ENCODE measurements around the gene CBY2. TPM values are rescaled to one million over a fixed set of nuclear protein-coding genes. Genes with fewer than 3 reads are reported as not detected.

Gene CBY2
- total and polyA plus RNA-seq, 3 donors from 2014 or later = 34.3 to 115 (median 49.1) TPM

DNA sequence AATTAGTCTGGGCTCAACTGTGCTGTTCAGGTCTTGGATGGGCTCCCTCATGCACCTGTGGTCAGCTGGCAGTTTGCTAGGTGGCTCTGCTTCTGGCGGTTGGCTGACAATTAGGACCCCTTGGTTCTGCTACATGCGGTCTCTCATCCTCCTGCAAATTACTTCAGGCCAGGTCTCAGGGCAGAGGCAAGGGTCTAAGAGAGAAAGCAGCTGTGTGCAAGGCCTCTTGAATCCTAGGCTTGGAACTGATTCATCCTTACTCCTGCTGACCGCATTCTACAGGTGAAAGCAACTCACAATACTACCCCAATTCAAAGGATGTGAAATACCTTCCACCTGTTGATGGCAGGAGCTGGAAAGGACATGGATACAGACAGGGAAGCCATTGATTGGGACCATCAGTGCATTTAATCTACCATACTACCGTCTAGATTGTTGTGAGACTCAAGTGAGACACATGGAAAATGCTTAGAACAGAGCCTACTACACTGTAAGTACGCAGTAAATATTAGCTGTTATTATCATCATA is 19.1 kb downstream of the CBY2 start:
- TF ChIP-seq, protein P1, sequence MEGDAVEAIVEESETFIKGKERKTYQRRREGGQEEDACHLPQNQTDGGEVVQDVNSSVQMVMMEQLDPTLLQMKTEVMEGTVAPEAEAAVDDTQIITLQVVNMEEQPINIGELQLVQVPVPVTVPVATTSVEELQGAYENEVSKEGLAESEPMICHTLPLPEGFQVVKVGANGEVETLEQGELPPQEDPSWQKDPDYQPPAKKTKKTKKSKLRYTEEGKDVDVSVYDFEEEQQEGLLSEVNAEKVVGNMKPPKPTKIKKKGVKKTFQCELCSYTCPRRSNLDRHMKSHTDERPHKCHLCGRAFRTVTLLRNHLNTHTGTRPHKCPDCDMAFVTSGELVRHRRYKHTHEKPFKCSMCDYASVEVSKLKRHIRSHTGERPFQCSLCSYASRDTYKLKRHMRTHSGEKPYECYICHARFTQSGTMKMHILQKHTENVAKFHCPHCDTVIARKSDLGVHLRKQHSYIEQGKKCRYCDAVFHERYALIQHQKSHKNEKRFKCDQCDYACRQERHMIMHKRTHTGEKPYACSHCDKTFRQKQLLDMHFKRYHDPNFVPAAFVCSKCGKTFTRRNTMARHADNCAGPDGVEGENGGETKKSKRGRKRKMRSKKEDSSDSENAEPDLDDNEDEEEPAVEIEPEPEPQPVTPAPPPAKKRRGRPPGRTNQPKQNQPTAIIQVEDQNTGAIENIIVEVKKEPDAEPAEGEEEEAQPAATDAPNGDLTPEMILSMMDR (IDR thresholded peaks at IDR 0.05) = no peak
- TF ChIP-seq POLR2A (IDR thresholded peaks at IDR 0.05) = no peak
- Histone ChIP-seq H3K36me3 (ENCODE audit: low read depth, missing control alignments) (no peaks in the 10 kb centered on the region), H3K27ac (no peak overlapping the region), H3K4me1 (no peaks in the 10 kb centered on the region), H3K9me3 (no peaks in the 10 kb centered on the region), H3K27me3 (no peaks in the 10 kb centered on the region), H3K4me3 (no peak overlapping the region)
- no peak for DNase-seq
- intact Hi-C loops (cut with DNase I; ENCODE audit: low total_unique reads) = no loop called here
- 75 to 80% methylated on average over 5 of the region's 5 CpGs for WGBS, 2 donors

DNA sequence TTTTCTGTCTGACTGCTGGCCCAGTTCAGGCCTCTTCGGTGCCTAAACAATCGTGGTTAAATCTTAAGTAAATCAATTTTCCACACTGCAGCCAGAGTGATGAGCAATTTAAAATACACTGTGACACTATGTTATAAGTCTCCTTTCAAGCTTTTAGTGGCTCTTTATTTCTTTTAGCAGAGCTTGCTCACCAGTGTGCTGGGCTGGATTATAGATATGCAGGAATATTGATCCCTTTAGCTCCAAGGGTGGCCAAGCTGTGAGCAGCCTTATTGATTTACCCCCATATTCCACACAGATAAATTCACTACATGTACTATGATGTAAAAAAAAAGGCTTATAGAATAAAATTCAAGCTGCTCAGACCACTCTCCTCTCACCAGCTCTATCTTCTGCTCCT is 21.7 kb downstream of the CBY2 start:
- no peak for DNase-seq
- TF ChIP-seq, protein P1 (IDR thresholded peaks at IDR 0.05) = no peak
- no peak for TF ChIP-seq POLR2A (IDR thresholded peaks at IDR 0.05)
- no peaks in the 10 kb centered on the region for H3K4me1 ChIP-seq
- no peaks in the 10 kb centered on the region for H3K36me3 ChIP-seq (ENCODE audit: low read depth, missing control alignments)
- H3K27ac ChIP-seq = no peak overlapping the region
- no peaks in the 10 kb centered on the region for H3K9me3 ChIP-seq
- intact Hi-C loops (cut with DNase I; ENCODE audit: low total_unique reads) = no loop called here
- H3K4me3 ChIP-seq = no peak overlapping the region
- no peaks in the 10 kb centered on the region for H3K27me3 ChIP-seq
- WGBS, 2 donors = 89 to 90% methylated on average over 2 of the region's 2 CpGs

DNA sequence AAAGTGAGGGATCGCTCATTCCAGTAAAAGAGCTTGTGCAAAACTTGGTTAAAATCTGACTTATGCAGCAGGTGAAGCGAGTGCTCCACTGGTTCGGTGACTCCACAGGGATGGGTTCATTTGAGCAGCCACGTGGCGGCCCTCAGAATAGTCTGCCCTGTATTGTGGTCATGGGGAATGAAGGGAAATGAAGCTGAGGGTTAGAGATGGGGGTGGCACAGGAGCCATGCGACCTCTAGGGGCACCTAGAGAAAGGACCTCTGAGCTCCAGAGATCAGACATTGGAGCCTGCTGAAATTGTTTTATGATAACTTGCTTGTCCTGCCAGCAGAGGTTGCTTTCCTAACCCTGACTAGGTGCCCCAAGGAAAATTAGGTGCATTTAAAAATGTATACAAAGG is 26.6 kb downstream of the CBY2 start:
- TF ChIP-seq, protein P1 (IDR thresholded peaks at IDR 0.05) = peak in 1 of 3 experiments; percentile 30
- no peak for TF ChIP-seq POLR2A (IDR thresholded peaks at IDR 0.05)
- H3K4me1 ChIP-seq = no peaks in the 10 kb centered on the region
- H3K27ac ChIP-seq = no peak overlapping the region
- no peak overlapping the region for H3K4me3 ChIP-seq
- intact Hi-C loops (cut with DNase I; ENCODE audit: low total_unique reads) = no loop called here
- DNase-seq = no peak
- H3K36me3 ChIP-seq (ENCODE audit: low read depth, missing control alignments) = no peaks in the 10 kb centered on the region
- H3K27me3 ChIP-seq = no peaks in the 10 kb centered on the region
- H3K9me3 ChIP-seq = no peaks in the 10 kb centered on the region
- WGBS, 2 donors = 82 to 85% methylated on average over 6 of the region's 6 CpGs

DNA sequence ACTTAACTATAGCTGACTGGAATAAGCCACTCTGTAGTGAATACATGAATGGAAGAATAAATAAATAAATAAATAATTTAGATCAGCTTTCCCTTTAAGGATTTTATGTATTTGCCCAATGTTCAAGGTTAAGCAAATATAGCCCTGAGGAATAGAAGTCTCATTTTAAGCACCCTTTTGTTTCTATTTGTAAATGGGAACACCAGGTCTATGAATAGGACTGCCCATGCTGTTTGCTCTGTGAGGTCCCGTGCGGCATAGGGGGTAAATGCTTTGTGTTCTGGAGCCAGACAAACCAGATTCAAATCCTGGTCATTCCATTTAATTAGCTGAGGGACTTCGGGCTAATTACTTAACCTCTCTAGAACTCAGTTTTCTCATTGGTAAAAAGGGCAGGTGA is 29.3 kb downstream of the CBY2 start:
- no peaks in the 10 kb centered on the region for H3K9me3 ChIP-seq
- no peak for DNase-seq
- H3K4me3 ChIP-seq = no peak overlapping the region
- H3K27ac ChIP-seq = no peak overlapping the region
- TF ChIP-seq, protein P1 (IDR thresholded peaks at IDR 0.05) = no peak
- no peak for TF ChIP-seq POLR2A (IDR thresholded peaks at IDR 0.05)
- no peaks in the 10 kb centered on the region for H3K4me1 ChIP-seq
- 82 to 83% methylated on average over 3 of the region's 3 CpGs for WGBS, 2 donors
- intact Hi-C loops (cut with DNase I; ENCODE audit: low total_unique reads) = no loop called here
- H3K27me3 ChIP-seq = no peaks in the 10 kb centered on the region
- no peaks in the 10 kb centered on the region for H3K36me3 ChIP-seq (ENCODE audit: low read depth, missing control alignments)

DNA sequence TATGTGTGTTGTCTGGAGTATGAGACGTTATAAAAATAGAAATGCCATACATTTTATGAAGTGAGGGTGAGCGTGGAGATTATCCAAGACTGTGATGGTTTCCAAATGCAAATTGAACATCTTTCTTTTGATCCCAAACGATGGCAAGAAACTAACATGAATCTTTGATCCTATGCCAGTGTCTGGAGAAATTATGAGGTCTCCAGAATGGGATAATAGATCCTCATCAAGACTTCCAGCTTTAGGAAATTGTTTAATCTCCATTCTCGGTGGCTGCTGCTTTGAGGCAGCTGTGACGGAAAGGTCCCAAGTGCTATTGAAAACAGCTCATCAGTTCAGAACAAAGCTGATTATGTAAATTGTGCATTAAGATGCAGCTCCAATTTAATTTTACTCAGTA is 30.8 kb downstream of the CBY2 start:
- Histone ChIP-seq H3K27ac (no peak overlapping the region), H3K27me3 (no peaks in the 10 kb centered on the region), H3K9me3 (no peaks in the 10 kb centered on the region), H3K4me1 (no peaks in the 10 kb centered on the region), H3K36me3 (ENCODE audit: low read depth, missing control alignments) (no peaks in the 10 kb centered on the region), H3K4me3 (no peak overlapping the region)
- 52 to 55% methylated on average over 5 of the region's 5 CpGs for WGBS, 2 donors
- no peak for DNase-seq
- intact Hi-C loops (cut with DNase I; ENCODE audit: low total_unique reads) = no loop called here
- TF ChIP-seq POLR2A (IDR thresholded peaks at IDR 0.05) = no peak
- TF ChIP-seq, protein P1 (IDR thresholded peaks at IDR 0.05) = no peak
